Osteoblast (primary cell): Measurements from ENCODE around the gene ITM2C. TPM values are rescaled to one million over a fixed set of nuclear protein-coding genes. Genes with fewer than 3 reads are reported as not detected.

Experiments used
- DNase-seq: peaks from one replicate; pipeline ENCODE4 v3.0.0; 2011; ENCODE audit warnings: low spot score, mixed read lengths; ENCODE audit not compliant: insufficient read length; ENCODE audit errors: missing footprints
- H2AFZ ChIP-seq: 2 replicates; pipeline ENCODE4 v1.6.0; 2011; ENCODE audit warnings: mild to moderate bottlenecking, low read length
- H3K27ac ChIP-seq: 2 replicates; pipeline ENCODE4 v1.5.1; 2011; ENCODE audit warnings: mild to moderate bottlenecking, low read depth, low read length, moderate library complexity
- H3K27me3 ChIP-seq: 2 replicates; pipeline ENCODE4 v1.6.0; 2012; ENCODE audit warnings: mild to moderate bottlenecking, control low read depth, inconsistent platforms, low read length, moderate library complexity; ENCODE audit not compliant: insufficient read depth
- H3K36me3 ChIP-seq: 2 replicates; pipeline ENCODE4 v1.5.1; 2011; ENCODE audit warnings: mild to moderate bottlenecking, low read length, control low read depth, moderate library complexity; ENCODE audit not compliant: insufficient read depth
- H3K4me1 ChIP-seq: 2 replicates; pipeline ENCODE4 v1.5.1; 2011; ENCODE audit warnings: mild to moderate bottlenecking, low read length, control low read depth, moderate library complexity; ENCODE audit not compliant: insufficient read depth
- H3K4me2 ChIP-seq: 2 replicates; pipeline ENCODE4 v1.6.0; 2011; ENCODE audit warnings: mild to moderate bottlenecking, low read length; ENCODE audit not compliant: insufficient read depth
- H3K4me3 ChIP-seq: fragments of 200-600 bp; sonication (generic); 3 replicates; pipeline ENCODE4 v1.5.1; 2012; ENCODE audit warnings: mild to moderate bottlenecking, low read length, inconsistent platforms; ENCODE audit not compliant: insufficient read depth
- H3K79me2 ChIP-seq: 2 replicates; pipeline ENCODE4 v1.6.0; 2012; ENCODE audit warnings: mild to moderate bottlenecking, low read length, control low read depth, inconsistent platforms; ENCODE audit not compliant: insufficient read depth
- H3K9me3 ChIP-seq: 2 replicates; pipeline ENCODE4 v1.5.1; 2011; ENCODE audit warnings: low read depth, low read length, control low read depth
- H4K20me1 ChIP-seq: 2 replicates; pipeline ENCODE4 v1.6.0; 2012; ENCODE audit warnings: mild to moderate bottlenecking, low read length, control low read depth; ENCODE audit not compliant: insufficient read depth
- total RNA-seq: library from RNA; depleted of rRNA; stranded (reverse); fragments of >200 nt; gene quantifications from 2 replicates; pipeline ENCODE4 v1.2.3, GENCODE V29; 2012
- TF ChIP-seq, protein P1 (sequence below): IDR thresholded peaks from 2 replicates; pipeline ENCODE4 v1.5.1; 2011; ENCODE audit warnings: mild to moderate bottlenecking, low read depth, low read length, moderate library complexity; ENCODE audit errors: extremely low read depth

ITM2C gene
- total RNA-seq, 1 donor = 63.7 TPM

DNA sequence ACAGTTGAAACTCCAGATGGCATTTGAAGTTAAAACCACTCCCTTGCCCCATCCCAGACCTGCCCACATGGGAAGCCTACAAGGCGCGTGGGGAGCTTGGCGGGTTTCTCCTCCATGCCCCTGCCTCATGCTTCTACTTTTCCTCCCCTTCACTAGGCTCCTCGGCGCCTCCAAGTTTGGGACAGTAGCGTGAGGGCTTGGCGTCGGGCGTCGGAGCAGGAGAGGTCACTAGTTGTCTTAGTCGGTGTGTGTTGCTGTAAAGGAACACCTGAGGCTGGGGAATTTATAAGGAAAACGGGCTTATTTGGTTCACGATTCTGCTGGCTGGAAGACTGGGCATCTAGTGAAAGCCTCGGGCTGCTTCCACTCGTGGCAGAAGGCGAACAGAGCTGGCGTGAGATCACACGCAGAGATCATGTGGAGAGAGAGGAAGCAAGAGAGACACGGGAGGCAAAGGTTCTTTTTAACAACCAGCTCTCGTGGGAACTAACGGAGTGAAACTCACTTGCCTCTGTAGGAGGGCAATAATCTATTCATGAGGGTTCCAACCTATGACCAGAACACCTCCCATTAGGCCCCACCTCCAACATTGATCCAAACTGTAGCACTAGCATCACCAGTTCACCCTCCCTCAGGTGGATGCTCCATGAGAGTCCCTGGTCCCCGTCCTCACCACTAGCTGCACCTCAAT is 25.3 kb downstream of the ITM2C start:
- no peak for DNase-seq
- no peaks in the 10 kb centered on the region for H3K4me1 ChIP-seq
- TF ChIP-seq, protein P1, sequence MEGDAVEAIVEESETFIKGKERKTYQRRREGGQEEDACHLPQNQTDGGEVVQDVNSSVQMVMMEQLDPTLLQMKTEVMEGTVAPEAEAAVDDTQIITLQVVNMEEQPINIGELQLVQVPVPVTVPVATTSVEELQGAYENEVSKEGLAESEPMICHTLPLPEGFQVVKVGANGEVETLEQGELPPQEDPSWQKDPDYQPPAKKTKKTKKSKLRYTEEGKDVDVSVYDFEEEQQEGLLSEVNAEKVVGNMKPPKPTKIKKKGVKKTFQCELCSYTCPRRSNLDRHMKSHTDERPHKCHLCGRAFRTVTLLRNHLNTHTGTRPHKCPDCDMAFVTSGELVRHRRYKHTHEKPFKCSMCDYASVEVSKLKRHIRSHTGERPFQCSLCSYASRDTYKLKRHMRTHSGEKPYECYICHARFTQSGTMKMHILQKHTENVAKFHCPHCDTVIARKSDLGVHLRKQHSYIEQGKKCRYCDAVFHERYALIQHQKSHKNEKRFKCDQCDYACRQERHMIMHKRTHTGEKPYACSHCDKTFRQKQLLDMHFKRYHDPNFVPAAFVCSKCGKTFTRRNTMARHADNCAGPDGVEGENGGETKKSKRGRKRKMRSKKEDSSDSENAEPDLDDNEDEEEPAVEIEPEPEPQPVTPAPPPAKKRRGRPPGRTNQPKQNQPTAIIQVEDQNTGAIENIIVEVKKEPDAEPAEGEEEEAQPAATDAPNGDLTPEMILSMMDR = no peak
- no peaks in the 10 kb centered on the region for H4K20me1 ChIP-seq
- no peak overlapping the region for H3K27ac ChIP-seq
- H3K36me3 ChIP-seq = no peaks in the 10 kb centered on the region
- H3K4me2 ChIP-seq = no peak overlapping the region
- peaks cover 18% of the 10 kb centered on the region for H3K27me3 ChIP-seq
- H3K4me3 ChIP-seq = no peak overlapping the region
- H2AFZ ChIP-seq = no peak overlapping the region
- peaks cover 3% of the 10 kb centered on the region for H3K9me3 ChIP-seq
- no peaks in the 10 kb centered on the region for H3K79me2 ChIP-seq

- no peaks in the 10 kb centered on the region for H3K79me2 ChIP-seq
- TF ChIP-seq, protein P1 = no peak
These were observed 25.9 kb downstream of the ITM2C start for GRCh38 chr2:230890646-230891045.

GRCh38 chr2:230891064-230891463 is 26.3 kb downstream of the ITM2C start:
- no peak overlapping the region for H2AFZ ChIP-seq
- no peak overlapping the region for H3K4me2 ChIP-seq

More at GRCh38 chr2:230890646-230891045, 25.9 kb downstream of the ITM2C start:
- no peak for DNase-seq
- no peak overlapping the region for H2AFZ ChIP-seq
- H3K27ac ChIP-seq = no peak overlapping the region
- no peaks in the 10 kb centered on the region for H4K20me1 ChIP-seq
- H3K36me3 ChIP-seq = no peaks in the 10 kb centered on the region
- H3K9me3 ChIP-seq = peaks cover 3% of the 10 kb centered on the region
- no peak overlapping the region for H3K4me3 ChIP-seq
- peaks cover 22% of the 10 kb centered on the region for H3K27me3 ChIP-seq
- no peak overlapping the region for H3K4me2 ChIP-seq
- H3K4me1 ChIP-seq = no peaks in the 10 kb centered on the region

GRCh38 chr2:230891509-230891908 is 26.8 kb downstream of the ITM2C start:
- Histone ChIP-seq H3K36me3 (no peaks in the 10 kb centered on the region), H3K4me3 (no peak overlapping the region), H2AFZ (no peak overlapping the region), H3K27me3 (peaks cover 26% of the 10 kb centered on the region), H3K4me2 (no peak overlapping the region), H3K79me2 (no peaks in the 10 kb centered on the region), H3K27ac (no peak overlapping the region), H3K4me1 (no peaks in the 10 kb centered on the region), H4K20me1 (no peaks in the 10 kb centered on the region), H3K9me3 (peaks cover 3% of the 10 kb centered on the region)
- TF ChIP-seq, protein P1 = no peak
- DNase-seq = no peak

More at GRCh38 chr2:230891064-230891463, 26.3 kb downstream of the ITM2C start:
- Histone ChIP-seq H3K4me1 (no peaks in the 10 kb centered on the region), H4K20me1 (no peaks in the 10 kb centered on the region), H3K36me3 (no peaks in the 10 kb centered on the region), H3K27ac (no peak overlapping the region), H3K79me2 (no peaks in the 10 kb centered on the region), H3K9me3 (peaks cover 3% of the 10 kb centered on the region), H3K27me3 (peaks cover 26% of the 10 kb centered on the region), H3K4me3 (no peak overlapping the region)
- no peak for DNase-seq
- TF ChIP-seq, protein P1 = no peak
